ENCODE data around the gene FJX1.

The FJX1 gene

GRCh38 chr11:35609656-35610055 is 8.6 kb upstream of the FJX1 start:
- no peak for DNase-seq

GRCh38 chr11:35610631-35611030 is 7.6 kb upstream of the FJX1 start:
- no peak for DNase-seq

DNA sequence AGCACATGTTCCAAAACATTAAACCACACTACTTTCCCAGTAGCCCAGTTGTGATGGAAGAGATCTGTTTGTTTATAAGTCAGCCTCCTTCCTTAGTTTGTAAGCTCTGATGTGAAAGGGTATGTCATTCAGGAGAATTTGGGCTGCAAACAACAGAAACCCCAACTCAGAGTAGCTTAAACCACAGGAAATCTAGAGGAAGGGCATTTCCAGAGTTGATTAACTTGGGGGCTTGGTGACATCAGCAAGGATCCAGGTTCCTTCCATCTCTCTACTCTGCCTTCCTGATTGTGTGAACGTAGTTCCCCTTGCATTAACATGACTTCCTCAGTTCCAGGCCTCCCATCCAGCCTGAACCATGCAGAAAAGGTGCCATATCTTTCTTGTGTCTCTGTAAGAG is 6.5 kb upstream of the FJX1 start:
- DNase-seq: no peak

GRCh38 chr11:35614939-35615569 is 3.2 kb upstream of the FJX1 start:
- DNase-seq: no peak

DNA sequence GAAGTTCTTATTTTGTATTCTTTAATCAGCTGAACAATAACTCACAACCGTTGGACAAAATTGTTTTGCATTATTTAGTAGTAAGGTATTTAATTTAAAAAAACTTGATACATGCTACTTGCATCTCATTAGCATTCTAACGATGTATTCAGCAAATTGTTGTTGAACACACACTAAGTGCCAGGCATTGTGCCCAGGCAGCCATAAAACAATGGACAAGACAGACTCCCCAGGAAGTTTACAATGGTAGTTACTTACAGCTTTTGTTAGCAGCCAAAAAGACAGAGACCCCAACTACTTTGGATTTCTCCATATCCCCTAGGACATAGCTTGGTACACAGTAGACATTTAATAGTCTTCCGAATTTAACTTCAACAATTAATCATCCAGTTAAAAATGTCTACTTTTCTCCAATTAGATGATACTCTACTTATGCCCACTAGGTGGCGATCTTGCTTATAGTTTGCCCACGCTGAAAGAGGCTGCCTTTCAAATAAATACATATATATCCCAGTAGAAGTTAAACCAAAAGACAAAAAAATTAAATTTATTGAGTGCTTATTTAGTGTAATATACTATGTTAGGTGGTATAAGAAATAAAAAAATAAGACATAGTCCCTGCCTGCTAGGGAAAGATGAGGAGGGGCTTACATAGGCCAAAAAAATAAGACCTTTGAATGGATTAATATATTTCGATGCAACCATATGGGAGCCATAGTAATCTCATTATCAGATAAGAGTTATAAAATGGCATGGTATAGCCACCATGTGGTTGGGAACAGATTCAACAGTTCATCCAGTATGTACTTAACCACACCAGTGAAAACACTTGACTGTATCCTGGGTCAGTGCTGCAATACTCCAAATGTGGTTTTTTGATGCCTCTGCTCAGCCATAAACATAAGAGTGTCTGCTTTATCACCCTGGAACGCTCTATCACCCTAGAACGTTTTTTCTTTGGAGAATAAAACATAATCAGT is 2.0 kb upstream of the FJX1 start:
- peak; percentile 31 for DNase-seq

- DNase-seq: no peak
Measured at GRCh38 chr11:35617316-35617686, 959 bp upstream of the FJX1 start.

DNA sequence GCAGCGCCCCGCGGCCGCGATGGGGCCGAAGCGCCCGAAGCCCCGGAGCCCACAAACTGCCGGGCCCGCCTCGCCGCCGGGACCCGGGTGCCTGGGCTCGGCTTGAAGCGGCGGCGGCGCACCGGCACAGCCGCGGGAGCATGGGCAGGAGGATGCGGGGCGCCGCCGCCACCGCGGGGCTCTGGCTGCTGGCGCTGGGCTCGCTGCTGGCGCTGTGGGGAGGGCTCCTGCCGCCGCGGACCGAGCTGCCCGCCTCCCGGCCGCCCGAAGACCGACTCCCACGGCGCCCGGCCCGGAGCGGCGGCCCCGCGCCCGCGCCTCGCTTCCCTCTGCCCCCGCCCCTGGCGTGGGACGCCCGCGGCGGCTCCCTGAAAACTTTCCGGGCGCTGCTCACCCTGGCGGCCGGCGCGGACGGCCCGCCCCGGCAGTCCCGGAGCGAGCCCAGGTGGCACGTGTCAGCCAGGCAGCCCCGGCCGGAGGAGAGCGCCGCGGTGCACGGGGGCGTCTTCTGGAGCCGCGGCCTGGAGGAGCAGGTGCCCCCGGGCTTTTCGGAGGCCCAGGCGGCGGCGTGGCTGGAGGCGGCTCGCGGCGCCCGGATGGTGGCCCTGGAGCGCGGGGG is 346 bp downstream of the FJX1 start:
- DNase-seq: no peak

GRCh38 chr11:35619116-35619854 is 1.0 kb downstream of the FJX1 start:
- DNase-seq: peak; percentile 48

DNA sequence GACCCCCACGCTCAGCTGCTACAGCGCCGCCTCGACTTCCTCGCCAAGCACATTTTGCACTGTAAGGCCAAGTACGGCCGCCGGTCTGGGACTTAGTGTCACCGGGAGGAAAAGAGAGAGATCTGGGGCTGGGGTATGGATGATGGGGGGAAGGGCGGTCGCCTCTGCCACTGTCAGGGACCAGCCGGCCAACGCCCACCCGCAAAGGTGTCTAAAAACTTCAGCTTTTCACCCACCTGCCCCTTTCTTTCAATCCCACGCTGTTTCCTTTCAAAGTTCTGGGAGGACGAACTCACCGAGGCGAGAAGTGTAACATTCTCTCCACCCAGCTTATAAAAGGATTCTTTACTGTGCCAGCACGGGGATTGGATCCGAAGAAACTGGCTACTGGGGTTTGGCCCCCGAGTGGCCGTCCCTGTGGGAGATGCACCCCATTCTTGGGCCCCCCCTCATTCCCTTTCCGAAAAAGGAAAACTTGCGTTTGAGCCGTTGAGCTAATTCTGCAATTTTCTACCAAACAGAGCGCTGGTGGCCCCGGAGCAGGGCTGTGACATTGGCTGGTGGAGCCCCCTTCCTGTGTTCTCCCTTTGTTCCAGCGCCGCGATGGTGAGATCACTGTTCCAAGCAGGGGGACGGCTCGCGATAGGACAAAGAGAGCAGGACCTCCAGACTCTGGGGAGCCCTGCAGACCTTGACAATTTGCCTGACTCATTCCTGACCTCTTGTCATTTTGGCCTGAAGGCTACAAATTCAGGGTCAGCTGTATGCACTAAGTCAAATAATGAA is 1.8 kb downstream of the FJX1 start:
- DNase-seq: peak; percentile 35

- no peak for DNase-seq
Measured at GRCh38 chr11:35620795-35621194, 2.5 kb downstream of the FJX1 start.

DNA sequence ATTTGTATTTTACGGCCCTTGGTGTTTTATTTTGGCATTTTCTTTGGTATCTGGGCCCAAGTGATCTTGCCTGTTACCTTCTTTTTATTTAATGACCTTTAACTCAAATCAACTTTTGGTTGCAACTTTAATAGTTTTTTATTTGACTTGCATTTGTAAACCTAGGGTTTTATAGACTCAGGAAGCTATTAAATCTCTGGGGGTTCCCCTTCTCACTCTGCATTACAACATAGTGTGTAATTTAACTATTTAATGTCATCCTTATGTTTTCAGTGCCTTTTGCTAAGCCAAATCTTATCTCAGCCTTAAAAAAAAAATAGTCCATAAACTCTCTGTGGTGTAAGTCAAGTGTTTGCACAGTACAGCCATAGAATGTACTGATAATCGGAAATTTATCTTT is 3.4 kb downstream of the FJX1 start:
- DNase-seq: no peak

DNA sequence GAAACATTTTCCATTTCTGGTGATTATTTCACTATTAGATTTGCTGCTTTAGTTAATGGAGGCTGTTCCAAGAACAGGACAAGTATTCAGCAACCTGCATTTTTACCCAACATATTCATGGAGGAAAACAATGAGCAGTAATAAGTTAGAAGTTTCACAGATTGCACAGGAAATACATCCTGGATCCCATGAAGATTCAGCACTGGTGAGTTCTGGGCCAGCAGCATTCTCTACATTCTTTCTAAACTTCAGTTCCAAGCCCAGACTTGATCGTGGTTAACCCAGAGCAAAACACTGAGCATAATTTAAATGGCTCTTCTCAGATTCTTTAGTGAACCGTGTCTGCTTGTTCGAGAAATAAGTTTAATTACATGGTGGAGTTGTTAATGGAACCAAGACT is 3.8 kb downstream of the FJX1 start:
- DNase-seq: no peak

DNA sequence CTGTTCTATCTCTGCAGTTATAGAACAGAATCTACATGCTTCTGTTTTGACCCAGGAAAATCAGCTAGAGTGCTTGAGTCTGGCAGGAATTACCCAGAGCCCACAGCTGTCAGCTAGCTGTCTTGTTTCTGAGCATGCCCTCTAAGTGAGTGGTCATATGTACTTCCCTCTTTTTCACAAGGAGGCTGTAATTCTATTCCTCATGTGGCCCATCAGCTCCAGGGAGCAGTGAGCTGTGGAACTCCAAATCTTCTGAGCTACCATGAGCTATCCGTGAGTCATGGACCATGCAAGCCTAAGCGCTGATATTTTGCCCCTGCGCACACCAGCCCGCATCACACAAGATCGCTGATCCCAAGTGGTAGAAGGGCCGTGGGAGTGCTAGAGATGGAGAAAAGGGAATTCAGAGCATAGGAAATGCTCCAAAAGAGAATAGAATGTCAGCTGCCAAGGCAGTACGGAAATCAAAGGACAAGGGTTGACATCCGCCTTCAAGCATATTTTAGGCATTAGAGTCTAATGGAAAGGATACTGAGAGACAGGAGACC is 5.4 kb downstream of the FJX1 start:
- DNase-seq: no peak

GRCh38 chr11:35624316-35624715 is 6.1 kb downstream of the FJX1 start:
- no peak for DNase-seq

DNA sequence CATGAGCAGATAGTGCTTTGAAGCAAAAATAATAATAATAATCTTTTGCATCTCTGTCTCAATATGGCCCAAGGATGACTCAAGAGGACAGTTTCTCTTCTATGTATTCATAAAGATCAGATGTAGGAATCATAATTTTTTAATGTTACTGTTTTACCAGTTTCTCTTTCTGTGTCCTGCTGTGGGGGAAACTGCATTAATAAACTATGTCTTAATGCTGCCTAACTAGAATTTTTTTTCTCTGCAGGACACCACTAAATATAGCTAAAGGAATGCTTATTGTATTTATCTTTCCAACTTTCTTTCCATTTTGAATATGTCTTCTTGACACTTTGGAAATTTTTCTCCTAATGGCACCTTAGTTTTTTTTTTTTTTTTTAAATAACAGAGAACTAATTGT is 6.5 kb downstream of the FJX1 start:
- no peak for DNase-seq

GRCh38 chr11:35626501-35626900 is 8.2 kb downstream of the FJX1 start:
- no peak for DNase-seq

DNA sequence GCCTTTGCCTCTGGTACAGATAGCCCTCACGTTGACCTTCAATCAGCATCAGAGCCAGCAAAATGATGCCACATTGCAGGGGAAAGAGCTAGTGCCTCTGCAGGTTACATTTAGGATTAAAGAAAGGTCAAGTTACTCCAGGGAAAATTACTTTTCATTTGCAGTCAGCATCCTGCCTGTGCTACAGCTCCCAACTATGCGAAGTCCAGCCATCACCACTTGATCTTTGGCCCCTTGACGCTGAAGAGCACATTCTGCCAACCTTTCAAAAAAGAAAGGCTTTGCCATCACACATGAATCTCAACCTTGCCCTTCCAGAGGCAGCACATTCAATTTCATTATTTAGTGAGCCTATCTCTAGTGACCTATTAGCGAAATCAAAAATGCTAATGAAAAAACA is 11.3 kb downstream of the FJX1 start:
- no peak for DNase-seq

DNA sequence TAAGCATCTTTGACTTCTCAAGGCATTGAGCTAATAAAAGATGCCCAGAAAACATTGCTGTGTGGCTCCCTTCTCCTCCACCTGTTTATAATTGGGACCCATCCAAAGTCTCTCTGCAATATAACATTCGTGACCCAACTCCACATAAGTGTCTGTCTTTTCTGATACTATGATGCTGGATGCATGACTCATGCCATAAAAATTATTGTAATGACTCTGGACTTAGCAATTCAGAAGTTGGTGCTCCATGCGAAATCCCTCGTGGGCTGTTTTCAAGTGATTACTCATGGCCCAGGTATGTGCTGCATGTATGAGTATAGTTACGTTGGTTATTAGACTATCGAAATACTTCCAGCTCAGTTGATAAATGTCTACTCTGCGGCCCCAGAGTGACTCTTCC is 11.7 kb downstream of the FJX1 start:
- DNase-seq: no peak

GRCh38 chr11:35631891-35632290 is 13.6 kb downstream of the FJX1 start:
- no peak for DNase-seq

DNA sequence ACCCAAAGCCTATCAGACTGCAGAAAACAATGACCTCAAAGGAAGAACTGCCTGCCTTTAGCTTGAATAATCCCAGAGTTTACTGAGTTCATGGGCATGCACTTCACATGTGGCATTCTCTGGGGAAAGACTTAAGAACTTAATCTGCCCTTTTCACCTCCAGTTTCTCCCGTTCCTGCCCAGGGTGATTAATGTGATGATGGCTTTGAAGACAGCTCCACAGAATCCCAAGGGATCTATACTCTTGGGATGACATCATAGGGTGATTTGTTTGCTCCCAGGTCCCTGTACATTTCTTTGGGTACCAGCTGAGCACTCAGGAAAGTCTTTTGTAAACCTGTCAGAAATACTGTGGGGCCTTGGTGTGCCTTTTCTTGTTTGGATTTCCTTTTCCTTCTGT is 14.0 kb downstream of the FJX1 start:
- DNase-seq: no peak

DNA sequence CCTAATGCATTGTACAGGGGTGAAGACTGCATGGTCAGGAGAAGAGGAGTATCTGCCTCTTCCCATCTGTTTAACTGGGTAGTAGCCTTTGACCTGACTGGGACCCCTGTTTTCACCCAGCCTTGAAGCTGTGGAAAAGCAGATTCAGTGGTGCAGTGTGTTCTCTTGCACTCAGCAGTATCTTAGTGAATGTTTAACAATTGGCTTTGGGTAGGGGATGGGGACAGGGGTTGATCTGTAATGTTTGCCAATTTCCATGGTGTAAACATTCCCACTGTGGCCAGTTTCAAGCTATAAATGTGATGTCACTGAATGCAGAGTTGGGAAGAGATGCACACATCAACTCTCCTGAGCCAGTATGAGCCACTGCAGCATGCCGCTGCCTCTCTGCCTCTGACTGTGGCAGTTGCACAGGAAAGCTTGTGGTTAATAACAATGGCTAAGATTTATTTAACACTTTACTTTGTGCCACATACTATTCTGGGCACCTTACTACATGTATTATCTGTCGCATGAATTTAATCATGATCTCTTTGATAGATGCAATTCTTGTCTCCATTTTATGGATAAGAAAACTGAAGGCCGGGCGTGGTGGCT is 15.7 kb downstream of the FJX1 start:
- no peak for DNase-seq

GRCh38 chr11:35635933-35636332 is 17.7 kb downstream of the FJX1 start:
- DNase-seq: no peak

Data from NCI-H774 (cell line).